GM21825 (cell line): ENCODE measurements around the gene C3orf33.

Experiments
- ATAC-seq: cut with Tn5 transposase; IDR thresholded peaks from one replicate; pipeline ENCODE4 v1.9.1; 2021; ENCODE audit warnings: mild to moderate bottlenecking, moderate library complexity; ENCODE audit not compliant: unreplicated experiment

C3orf33 gene

DNA sequence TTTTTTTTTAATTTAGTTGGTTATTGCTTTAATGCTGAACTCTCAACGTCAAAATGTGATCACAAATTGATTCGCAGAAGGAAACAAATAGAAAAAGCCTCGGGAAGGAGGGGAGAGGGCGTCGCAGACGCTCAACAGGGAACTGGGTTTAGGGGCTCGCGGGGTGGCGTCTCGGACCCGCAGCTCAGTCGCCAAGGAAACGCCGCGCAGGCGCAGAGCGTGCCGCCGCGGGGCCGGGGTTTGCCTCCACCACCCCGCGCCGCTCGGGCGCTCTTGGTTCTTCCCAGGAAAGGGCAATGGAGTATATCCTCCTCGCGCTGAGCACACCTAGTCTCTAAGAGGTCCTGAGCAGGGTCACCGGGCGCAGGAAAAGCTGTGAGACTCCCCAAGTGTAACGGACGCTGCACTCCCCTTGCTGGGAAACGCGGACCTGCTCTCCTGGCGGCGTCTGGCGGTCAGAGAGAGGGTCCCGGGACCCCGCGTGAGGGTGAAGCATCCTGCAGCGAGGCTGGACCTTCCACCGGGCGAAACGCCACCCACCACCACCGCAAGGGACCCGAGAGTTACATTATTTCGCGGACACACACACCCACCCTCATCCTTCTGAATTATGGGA, 62.0 kb downstream of the C3orf33 start:
- peak; percentile 45 for ATAC-seq

DNA sequence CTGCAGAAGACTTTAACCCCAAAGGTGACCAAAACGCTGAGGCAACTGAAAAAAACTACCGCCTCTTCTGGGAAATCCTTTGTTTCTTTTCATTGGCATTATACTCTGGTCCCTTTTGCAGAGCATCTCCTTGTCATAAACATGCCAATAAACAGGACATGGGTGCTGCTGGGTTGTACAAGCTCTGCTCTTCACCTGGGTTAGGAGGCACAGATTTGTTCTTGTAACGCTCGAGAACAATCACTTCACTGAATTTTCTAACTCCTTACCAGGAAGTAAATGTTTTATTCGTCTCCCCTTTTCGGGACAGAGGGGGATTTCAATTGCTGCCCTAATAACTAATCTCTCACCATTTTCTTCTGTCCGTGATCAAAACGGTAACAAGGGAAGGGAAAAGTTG, 62.5 kb downstream of the C3orf33 start:
- no peak for ATAC-seq

DNA sequence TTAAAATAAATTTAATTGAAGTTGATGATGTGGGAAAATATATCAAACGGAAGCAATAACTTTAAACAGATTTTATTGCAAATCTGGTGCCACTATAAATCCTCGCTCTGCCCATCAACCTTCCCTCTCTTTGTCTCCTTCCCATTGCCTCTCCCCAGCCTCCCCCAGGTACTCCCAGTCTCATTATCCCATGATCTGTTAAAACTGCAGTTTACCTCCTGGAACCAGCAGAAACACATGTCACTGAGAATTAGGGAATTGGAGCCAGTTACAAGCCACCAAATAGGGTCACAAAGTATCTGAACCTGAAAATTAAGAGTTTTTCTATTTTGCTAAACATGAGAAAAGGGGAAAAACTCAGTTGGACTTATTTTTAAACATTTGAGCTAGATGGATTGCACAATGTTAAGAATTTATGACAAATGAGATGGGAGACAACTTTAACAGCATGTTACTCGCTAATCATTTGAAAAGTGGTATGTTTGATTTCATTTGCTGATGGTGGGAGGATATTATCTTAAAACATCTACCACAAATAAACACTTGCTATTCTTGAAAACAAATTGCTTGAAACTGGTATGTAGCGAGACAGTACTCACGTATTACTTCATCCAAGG, 63.6 kb downstream of the C3orf33 start:
- no peak for ATAC-seq

DNA sequence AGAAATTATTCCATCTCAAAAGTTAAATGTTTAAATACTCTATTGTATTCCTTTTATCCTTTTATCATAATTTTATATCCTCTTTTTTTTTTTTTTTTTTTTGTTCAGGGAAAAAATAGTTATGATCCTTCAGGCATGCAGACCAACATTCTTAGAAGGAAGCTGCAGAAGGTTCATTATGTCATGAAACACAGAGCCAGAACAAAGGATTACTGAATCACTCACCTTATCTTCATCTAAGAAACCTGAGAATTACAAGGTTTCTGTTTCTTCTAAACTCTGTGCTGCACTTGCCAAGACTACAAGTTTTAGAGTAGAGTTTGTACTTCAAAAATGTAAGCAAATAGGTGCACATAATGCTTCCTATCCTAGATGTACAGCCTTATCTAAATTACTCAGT, 64.5 kb downstream of the C3orf33 start:
- no peak for ATAC-seq

DNA sequence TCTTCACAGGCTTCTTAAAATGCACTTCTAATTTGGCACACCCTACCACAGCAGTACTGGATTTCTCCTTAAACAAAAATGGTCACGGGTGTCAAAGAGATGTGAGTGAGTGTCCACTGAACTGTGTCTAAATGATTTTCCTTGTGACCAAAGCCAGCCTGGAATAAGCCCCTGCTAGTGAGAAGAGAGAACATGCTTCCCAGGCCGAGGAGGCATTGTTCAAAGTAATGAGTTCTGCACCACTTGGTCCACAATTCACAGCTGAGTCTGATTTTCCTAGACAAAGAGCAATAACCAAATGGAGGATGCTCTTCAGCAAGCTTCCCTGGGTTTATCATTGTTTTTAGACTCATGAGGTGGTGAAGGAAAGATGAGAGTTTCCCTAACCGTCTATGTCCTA, 65.0 kb downstream of the C3orf33 start:
- ATAC-seq, result no peak

DNA sequence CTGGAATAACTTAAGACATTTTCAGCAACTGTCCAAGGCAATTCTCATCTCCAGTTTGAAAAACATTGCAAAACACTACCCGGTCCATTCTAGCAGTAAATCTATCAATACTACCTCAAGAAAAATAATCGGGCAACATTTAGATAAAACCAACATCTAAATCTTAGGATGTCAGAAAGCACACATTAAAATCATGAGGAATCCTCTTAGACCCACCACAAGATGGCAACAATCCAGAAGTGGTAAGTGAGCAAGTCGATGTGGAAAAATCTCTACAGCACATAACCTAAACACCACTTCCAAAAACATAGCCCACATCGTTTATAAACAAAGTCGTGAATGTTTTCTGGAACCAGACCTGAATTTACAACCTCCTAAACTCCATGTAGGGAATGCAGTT, 66.9 kb downstream of the C3orf33 start:
- ATAC-seq, result no peak

DNA sequence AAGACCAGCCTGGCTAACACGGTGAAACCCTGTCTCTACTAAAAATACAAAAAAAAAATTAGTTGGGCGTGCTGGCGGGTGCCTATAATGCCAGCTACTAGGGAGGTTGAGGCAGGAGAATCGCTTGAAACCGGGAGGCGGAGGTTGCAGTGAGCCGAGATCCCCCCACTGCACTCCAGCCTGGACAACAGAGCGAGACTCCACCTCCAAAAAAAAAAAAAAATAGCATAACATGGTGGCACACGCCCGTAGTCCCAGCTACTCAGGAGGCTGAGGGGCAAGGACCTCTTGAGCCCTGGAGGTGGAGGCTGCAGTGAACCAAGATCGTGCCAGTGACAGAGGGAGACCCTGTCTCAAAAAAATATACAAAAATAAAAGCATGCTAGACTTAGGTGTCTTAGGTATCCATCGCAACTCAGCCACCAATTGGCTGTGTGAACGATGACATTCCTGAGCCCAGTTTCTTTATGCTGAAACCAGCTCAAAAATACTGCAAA, 67.5 kb downstream of the C3orf33 start:
- no peak for ATAC-seq

DNA sequence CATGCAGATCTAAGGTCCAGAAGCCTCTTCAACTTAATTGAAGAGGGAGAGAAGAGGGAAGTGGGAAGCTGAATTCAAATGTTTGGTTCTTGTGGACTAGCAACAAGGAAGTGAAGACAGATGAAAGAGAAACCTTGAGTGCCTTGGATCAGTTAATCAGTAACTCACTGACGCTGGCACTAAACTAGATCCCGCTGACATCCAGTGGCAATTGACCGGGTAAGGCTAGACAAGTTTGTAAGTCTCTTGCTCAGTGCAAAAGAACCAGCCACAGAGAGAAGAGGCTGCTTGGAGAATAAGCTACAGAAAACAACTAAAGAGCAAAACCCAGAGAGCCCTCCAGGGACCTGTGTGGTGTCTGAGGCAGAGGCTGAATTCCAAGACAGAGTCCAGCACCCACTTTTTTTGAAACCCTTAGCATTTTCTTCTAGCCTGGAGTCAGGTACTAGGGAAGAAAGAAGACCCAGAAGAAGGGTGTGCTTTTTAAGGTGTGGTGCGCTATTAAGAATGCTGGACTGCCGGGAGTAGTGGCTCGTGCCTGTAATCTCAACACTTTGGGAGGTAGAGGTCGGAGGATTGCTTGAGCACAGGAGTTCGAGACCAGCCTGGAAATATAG, 68.1 kb downstream of the C3orf33 start:
- peak; percentile 99 for ATAC-seq

DNA sequence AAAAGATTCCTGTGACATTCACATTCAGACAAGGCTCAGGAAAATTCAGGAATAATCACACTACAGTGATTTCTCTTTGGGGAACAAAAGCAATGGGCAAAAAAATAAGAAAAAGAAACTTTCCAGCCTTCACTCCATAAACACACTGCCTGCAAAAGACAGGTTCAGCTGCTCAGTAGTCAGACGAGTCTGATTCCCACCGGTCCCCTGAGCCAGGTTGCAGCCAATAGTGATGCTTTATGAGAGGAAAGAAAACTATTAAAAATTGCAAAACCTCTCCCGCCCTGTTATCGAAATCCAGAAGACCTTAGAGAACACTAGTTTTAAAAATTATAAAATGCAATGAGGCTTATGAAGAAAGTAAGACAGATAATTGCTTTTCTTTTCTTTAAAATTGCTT, 69.7 kb downstream of the C3orf33 start:
- ATAC-seq, result no peak

DNA sequence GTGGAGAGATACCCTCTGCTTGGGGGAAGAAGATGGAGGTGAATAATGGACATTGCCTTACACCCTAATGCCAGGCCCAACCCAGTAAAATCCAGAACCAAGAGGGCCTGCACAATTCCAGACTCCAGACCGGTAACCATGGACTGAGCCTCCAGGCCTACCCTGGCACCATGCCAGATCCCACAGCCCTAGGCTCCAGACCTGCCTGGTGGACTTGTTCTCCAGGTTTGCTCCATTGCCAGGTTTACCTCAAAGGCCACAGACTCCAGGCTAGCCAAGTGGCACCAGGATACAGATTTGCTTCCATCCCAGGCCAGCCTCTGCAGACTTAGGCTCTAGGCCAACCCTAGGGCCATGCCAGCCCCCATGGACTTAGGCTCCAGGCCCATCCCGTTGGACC, 75.2 kb downstream of the C3orf33 start:
- ATAC-seq, result no peak

DNA sequence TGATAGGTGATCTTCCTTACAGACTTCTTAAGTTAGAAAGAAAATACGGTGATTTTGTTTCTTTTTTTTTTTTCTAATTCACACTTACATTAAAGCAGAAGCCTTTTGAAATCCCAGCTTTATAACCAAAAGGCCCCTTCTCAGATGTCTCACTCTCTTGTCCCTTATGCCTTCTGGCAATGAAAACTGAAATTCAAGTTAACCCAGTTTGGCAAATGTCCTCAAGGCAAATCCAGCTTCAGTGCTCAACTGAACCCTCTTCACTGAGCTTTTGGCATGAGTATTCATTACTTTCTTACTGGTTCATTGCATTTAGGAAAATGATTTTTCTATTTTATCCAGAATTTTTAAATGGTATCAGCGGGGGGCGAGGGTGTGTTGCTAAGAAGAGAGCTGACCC, 78.2 kb downstream of the C3orf33 start:
- no peak for ATAC-seq

DNA sequence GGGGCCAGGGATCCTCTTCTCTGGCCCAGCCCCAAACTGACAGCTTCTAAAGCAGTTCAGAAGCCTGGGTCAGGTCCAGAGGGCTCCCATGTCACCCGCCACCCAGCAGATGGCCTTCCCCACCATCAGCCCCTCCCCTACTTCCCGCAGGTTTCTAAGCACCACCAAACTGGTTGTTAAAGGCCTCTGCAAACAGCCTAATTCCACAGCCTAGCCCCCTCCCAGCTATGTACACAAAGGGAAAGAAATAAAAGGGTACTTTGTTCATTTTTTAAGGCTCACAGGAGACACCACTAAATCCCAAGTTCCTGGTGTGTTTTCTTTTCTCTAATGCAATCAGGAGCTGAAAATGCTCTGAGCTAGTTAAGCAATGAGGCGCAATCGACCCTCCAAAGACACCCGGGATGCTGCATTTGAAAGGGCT, 91.8 kb downstream of the C3orf33 start:
- no peak for ATAC-seq
